Osteocyte (in vitro differentiated cells): ENCODE data around the gene PM20D2. TPM values are rescaled to one million over a fixed set of nuclear protein-coding genes. Genes with fewer than 3 reads are reported as not detected.

Experiments
- DNase-seq: peaks from one replicate; pipeline ENCODE4 v3.0.0; 2021; ENCODE audit warnings: mixed read lengths; ENCODE audit not compliant: unreplicated experiment; ENCODE audit errors: extremely low spot score
- H3K27ac Mint-ChIP-seq: one replicate; pipeline ENCODE4 v1.8.0; 2021; ENCODE audit warnings: mild to moderate bottlenecking, mixed read lengths; ENCODE audit not compliant: unreplicated experiment
- H3K27me3 Mint-ChIP-seq: one replicate; pipeline ENCODE4 v1.8.0; 2021; ENCODE audit warnings: mixed read lengths; ENCODE audit not compliant: unreplicated experiment
- H3K36me3 Mint-ChIP-seq: one replicate; pipeline ENCODE4 v1.8.0; 2021; ENCODE audit warnings: mixed read lengths; ENCODE audit not compliant: unreplicated experiment
- H3K4me1 Mint-ChIP-seq: one replicate; pipeline ENCODE4 v1.8.0; 2021; ENCODE audit warnings: mixed read lengths; ENCODE audit not compliant: unreplicated experiment
- H3K4me3 Mint-ChIP-seq: one replicate; pipeline ENCODE4 v1.8.0; 2021; ENCODE audit warnings: mild to moderate bottlenecking, moderate library complexity, mixed read lengths; ENCODE audit not compliant: unreplicated experiment
- H3K9me3 Mint-ChIP-seq: one replicate; pipeline ENCODE4 v1.8.0; 2021; ENCODE audit warnings: mixed read lengths; ENCODE audit not compliant: unreplicated experiment
- CTCF ChIP-seq: fragments of 200-600 bp; sonication (generic); IDR thresholded peaks from 2 replicates; pipeline ENCODE4 v1.5.0; 2021; ENCODE audit warnings: antibody characterized with exemption, mild to moderate bottlenecking, moderate library complexity
- long read RNA-seq: library from polyadenylated mRNA; unstranded; transcript quantifications from one replicate; pipeline ENCODE4 v2.0.0, GENCODE V29; 2021
- total RNA-seq: library from RNA; stranded (reverse); gene quantifications from 2 replicates; pipeline ENCODE4 v1.2.1, GENCODE V29; 2021

The PM20D2 gene
- 7.9 and 9.2 TPM in 2 replicates for total RNA-seq
- long read RNA-seq, partial matches to known transcripts: 4 of 6 reads
- long read RNA-seq, other reads (novel, unspliced or antisense): 2 of 6 reads

- Mint-ChIP-seq H3K27ac (peak within 1 kb of the TSS; percentile 66), H3K4me3 (peak within 1 kb of the TSS; percentile 76), H3K36me3 (peaks cover 10% of the 10 kb centered on the region), H3K4me1 (peaks cover 38% of the 10 kb centered on the region), H3K9me3 (no peaks in the 10 kb centered on the region), H3K27me3 (no peaks in the 10 kb centered on the region)
- no peak for TF ChIP-seq CTCF
- DNase-seq: peak; percentile 87
Observed at GRCh38 chr6:89145956-89146717, at the start of gene PM20D2. Gene PM20D2 (plus strand): TSS chr6:89146055. CDS start chr6:89146145, 90 bp downstream.

GRCh38 chr6:89098461-89098860, 47.4 kb upstream of the PM20D2 start:
- peaks cover 9% of the 10 kb centered on the region for H3K4me1 Mint-ChIP-seq
- no peak for DNase-seq
- TF ChIP-seq CTCF: no peak
- H3K27ac Mint-ChIP-seq: no peak overlapping the region
- no peaks in the 10 kb centered on the region for H3K27me3 Mint-ChIP-seq
- peaks cover 4% of the 10 kb centered on the region for H3K36me3 Mint-ChIP-seq
- no peaks in the 10 kb centered on the region for H3K9me3 Mint-ChIP-seq
- H3K4me3 Mint-ChIP-seq: no peak overlapping the region

GRCh38 chr6:89100114-89100513, 45.7 kb upstream of the PM20D2 start:
- Mint-ChIP-seq H3K4me1 (peaks cover 9% of the 10 kb centered on the region), H3K27ac (no peak overlapping the region), H3K9me3 (no peaks in the 10 kb centered on the region), H3K27me3 (no peaks in the 10 kb centered on the region), H3K36me3 (peaks cover 7% of the 10 kb centered on the region), H3K4me3 (no peak overlapping the region)
- DNase-seq: no peak
- TF ChIP-seq CTCF: no peak

GRCh38 chr6:89110284-89110683, 35.6 kb upstream of the PM20D2 start:
- no peak overlapping the region for H3K27ac Mint-ChIP-seq
- peaks cover 2% of the 10 kb centered on the region for H3K36me3 Mint-ChIP-seq
- H3K27me3 Mint-ChIP-seq: no peaks in the 10 kb centered on the region
- no peaks in the 10 kb centered on the region for H3K9me3 Mint-ChIP-seq
- no peaks in the 10 kb centered on the region for H3K4me1 Mint-ChIP-seq
- TF ChIP-seq CTCF: no peak
- no peak for DNase-seq
- H3K4me3 Mint-ChIP-seq: no peak overlapping the region

GRCh38 chr6:89111933-89112332, 33.9 kb upstream of the PM20D2 start:
- Mint-ChIP-seq H3K27me3 (no peaks in the 10 kb centered on the region), H3K27ac (no peak overlapping the region), H3K36me3 (no peaks in the 10 kb centered on the region), H3K4me3 (no peak overlapping the region), H3K9me3 (no peaks in the 10 kb centered on the region), H3K4me1 (peaks cover 2% of the 10 kb centered on the region)
- TF ChIP-seq CTCF: no peak
- no peak for DNase-seq
